Measurements from ENCODE around the gene ERP27. TPM values are rescaled to one million over a fixed set of nuclear protein-coding genes. Genes with fewer than 3 reads are reported as not detected.
A peak's percentile ranks its signal among the peaks of the same experiment; 100 is the strongest.

ERP27 gene
- total RNA-seq, 1 donor from 2014 or later: 9.7 TPM

DNA sequence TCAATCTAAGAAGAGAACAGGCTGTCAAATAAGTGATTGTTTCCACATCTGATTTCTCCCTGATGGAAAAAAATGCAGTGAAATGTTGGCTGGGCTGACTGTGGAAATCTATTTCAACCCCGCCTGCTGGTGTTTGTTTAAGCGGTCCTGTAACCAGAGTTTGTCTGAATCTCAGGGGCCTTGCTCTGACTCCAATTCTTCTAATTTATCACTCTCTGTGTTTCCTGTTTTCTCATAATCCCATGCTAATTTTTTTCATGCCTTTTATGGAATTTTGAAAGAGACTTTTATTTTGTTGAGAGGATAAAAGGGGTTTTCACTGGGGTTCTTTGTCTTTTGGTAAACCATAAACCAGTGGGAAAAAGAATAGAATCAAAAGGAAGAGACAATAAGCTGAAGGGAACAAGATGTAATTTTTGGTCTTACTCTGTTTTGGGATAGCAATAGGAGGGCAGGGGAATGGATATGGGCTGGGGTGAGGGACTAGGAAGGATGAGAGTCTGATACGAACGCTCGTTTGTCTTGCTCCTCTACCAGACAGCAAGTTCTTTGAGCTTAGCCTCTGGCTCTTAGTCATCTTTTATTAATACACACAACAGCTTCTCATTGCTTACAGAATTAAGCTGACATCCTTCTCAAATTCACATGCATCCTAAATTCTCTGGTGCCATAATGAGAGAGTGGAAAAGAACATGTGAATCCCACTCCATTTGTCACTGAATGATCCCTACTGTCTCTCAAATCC lies 44.7 kb downstream of the ERP27 start:
- TF ChIP-seq CTCF (IDR thresholded peaks at IDR 0.05): no peak

DNA sequence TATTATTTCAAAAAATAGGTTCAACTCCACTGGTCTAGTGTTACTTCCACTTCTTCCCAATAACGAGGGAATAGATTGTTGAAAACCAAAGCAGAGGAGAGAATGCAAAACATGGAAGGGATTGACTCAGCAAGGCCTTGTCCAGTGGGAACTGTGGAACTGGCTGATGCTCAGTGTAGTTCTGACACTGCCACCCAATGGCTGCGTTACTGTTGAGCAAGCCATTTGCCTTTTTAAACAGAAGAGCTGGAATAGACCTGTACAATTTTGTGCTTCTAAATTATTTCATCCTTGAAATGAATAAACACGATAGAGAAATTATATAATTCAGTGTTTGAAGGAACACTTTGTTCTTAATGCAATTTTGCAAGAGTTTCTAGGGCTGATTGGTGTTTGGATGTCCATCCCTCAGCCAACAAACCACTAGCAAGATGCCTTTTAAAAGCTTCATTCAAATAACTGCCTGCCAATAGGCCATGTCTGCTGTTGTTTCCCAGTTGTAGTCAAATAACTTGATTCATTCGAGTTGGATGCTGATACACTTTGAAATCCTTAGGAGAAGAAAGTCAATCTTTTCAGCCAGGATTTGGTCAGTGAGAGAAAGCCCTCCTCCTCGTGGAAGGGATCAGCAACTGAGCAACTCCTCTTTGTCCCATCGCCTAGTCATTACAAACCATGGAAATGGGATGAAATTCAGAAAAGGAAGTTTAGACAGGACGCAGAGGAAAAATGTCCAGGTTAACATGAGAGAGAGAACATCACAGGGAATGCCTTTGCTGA lies 45.4 kb downstream of the ERP27 start:
- intact Hi-C loops (cut with DNase I): no loop called here
- DNase-seq (no peak), ATAC-seq (peak; percentile 79)

More for the DNA sequence above, 44.7 kb downstream of the ERP27 start:
- Histone ChIP-seq H3K27ac (peak overlapping the region; percentile 74), H3K4me3 (no peak overlapping the region), H3K4me1 (no peaks in the 10 kb centered on the region), H3K36me3 (no peaks in the 10 kb centered on the region), H3K9me3 (no peaks in the 10 kb centered on the region), H3K27me3 (no peaks in the 10 kb centered on the region)
- intact Hi-C loops (cut with DNase I): no loop called here
- no peak for ATAC-seq
- no peak for DNase-seq

GRCh38 chr12:14890701-14891100 lies 47.6 kb downstream of the ERP27 start:
- Histone ChIP-seq H3K4me1 (peaks cover 8% of the 10 kb centered on the region), H3K36me3 (no peaks in the 10 kb centered on the region), H3K27me3 (no peaks in the 10 kb centered on the region), H3K9me3 (no peaks in the 10 kb centered on the region), H3K27ac (no peak overlapping the region), H3K4me3 (no peak overlapping the region)
- no peak for ATAC-seq
- DNase-seq: no peak
- intact Hi-C loops (cut with DNase I): no loop called here
- no peak for TF ChIP-seq CTCF (IDR thresholded peaks at IDR 0.05)

More for the DNA sequence above, 45.4 kb downstream of the ERP27 start:
- TF ChIP-seq CTCF (IDR thresholded peaks at IDR 0.05): peak; percentile 20
- Histone ChIP-seq H3K27ac (peak overlapping the region; percentile 74), H3K36me3 (no peaks in the 10 kb centered on the region), H3K4me3 (no peak overlapping the region), H3K9me3 (no peaks in the 10 kb centered on the region), H3K27me3 (no peaks in the 10 kb centered on the region), H3K4me1 (no peaks in the 10 kb centered on the region)

GRCh38 chr12:14886271-14886670 lies 52.1 kb downstream of the ERP27 start:
- H3K36me3 ChIP-seq: peaks cover 9% of the 10 kb centered on the region
- intact Hi-C loops (cut with DNase I): no loop called here
- H3K27me3 ChIP-seq: no peaks in the 10 kb centered on the region
- DNase-seq (no peak), ATAC-seq (no peak)
- peak overlapping the region; percentile 48 for H3K4me3 ChIP-seq
- peak overlapping the region; percentile 73 for H3K27ac ChIP-seq
- H3K4me1 ChIP-seq: peaks cover 13% of the 10 kb centered on the region
- no peaks in the 10 kb centered on the region for H3K9me3 ChIP-seq
- TF ChIP-seq CTCF (IDR thresholded peaks at IDR 0.05): no peak

GRCh38 chr12:14885718-14886221 lies 52.6 kb downstream of the ERP27 start, which contains the start of gene MGP:
Gene MGP, minus strand, starts transcription at chr12:14885854. Its CDS starts 63 bp downstream, at chr12:14885791.
- Histone ChIP-seq H3K36me3 (peaks cover 12% of the 10 kb centered on the region), H3K9me3 (no peaks in the 10 kb centered on the region), H3K27ac (peak within 1 kb of the TSS; percentile 73), H3K27me3 (no peaks in the 10 kb centered on the region), H3K4me1 (peaks cover 13% of the 10 kb centered on the region), H3K4me3 (peak within 1 kb of the TSS; percentile 48)
- peak; percentile 68 for ATAC-seq
- intact Hi-C loops (cut with DNase I): no loop called here
- no peak for TF ChIP-seq CTCF (IDR thresholded peaks at IDR 0.05)
- no peak for DNase-seq
